CD14-positive monocyte (primary cell): ENCODE data around the gene HDAC8. TPM values are rescaled to one million over a fixed set of nuclear protein-coding genes. Genes with fewer than 3 reads are reported as not detected.

Experiments
- DNase-seq, 3 donors: peaks; one replicate each; pipeline ENCODE4 v3.0.0-alpha.2; 2011 to 2022
- H2AFZ ChIP-seq: 2 replicates; pipeline ENCODE4 v1.6.0; 2012; ENCODE audit warnings: mild to moderate bottlenecking, low read depth, low read length, inconsistent platforms; ENCODE audit not compliant: insufficient read depth, poor library complexity, severe bottlenecking
- H3K27ac ChIP-seq, 2 donors: 1 replicate in 1 of 2; 2 replicates in 1 of 2; pipeline ENCODE4 v1.5.1; 2012 to 2013; ENCODE audit warnings: low read length in 2 of 2, control low read depth in 1 of 2, inconsistent platforms in 1 of 2, low read depth in 1 of 2, mild to moderate bottlenecking in 1 of 2
- H3K27me3 ChIP-seq, 2 donors: one replicate each; pipeline versions ENCODE4 v1.6.0 to v1.6.1; 2011 to 2013; ENCODE audit warnings: low read length in 2 of 2; ENCODE audit not compliant: control insufficient read depth in 2 of 2, insufficient read depth in 2 of 2
- H3K36me3 ChIP-seq, 2 donors: replicated peaks in 1 of 2; 1 replicate in 1 of 2; 2 replicates in 1 of 2; pipeline versions ENCODE4 v1.5.1 to v1.6.1; 2012 to 2013; ENCODE audit warnings: low read length in 2 of 2, control low read depth in 1 of 2, inconsistent platforms in 1 of 2, mild to moderate bottlenecking in 1 of 2; ENCODE audit not compliant: insufficient read depth in 2 of 2, control insufficient read depth in 1 of 2
- H3K4me1 ChIP-seq, 2 donors: 1 replicate in 1 of 2; 2 replicates in 1 of 2; pipeline versions ENCODE4 v1.5.1 to v1.6.1; 2012 to 2013; ENCODE audit warnings: low read length in 2 of 2, control low read depth in 1 of 2, inconsistent platforms in 1 of 2, mild to moderate bottlenecking in 1 of 2, moderate library complexity in 1 of 2; ENCODE audit not compliant: insufficient read depth in 2 of 2, control insufficient read depth in 1 of 2
- H3K4me2 ChIP-seq: replicated peaks from 2 replicates; pipeline ENCODE3; 2012; ENCODE audit warnings: low read length, moderate library complexity, mild to moderate bottlenecking; ENCODE audit not compliant: poor library complexity, severe bottlenecking; ENCODE audit errors: extremely low read depth
- H3K4me3 ChIP-seq, 3 experiments: fragments of 200-600 bp in 1 of 3; sonication (generic) in 1 of 3; replicated peaks in 1 of 3; 1 replicate in 2 of 3; 2 replicates in 1 of 3; pipeline ENCODE4 v1.5.1; 2011 to 2013; ENCODE audit warnings: low read length in 3 of 3, mild to moderate bottlenecking in 3 of 3, control low read depth in 2 of 3, low read depth in 2 of 3, inconsistent platforms in 1 of 3, moderate library complexity in 1 of 3
- H3K79me2 ChIP-seq: 2 replicates; pipeline ENCODE4 v1.6.0; 2012; ENCODE audit warnings: mild to moderate bottlenecking, control low read depth, inconsistent platforms, low read length, moderate library complexity; ENCODE audit not compliant: insufficient read depth
- H3K9ac ChIP-seq: 2 replicates; pipeline ENCODE4 v1.6.0; 2017; ENCODE audit warnings: low read length, mild to moderate bottlenecking; ENCODE audit not compliant: insufficient read depth, poor library complexity, severe bottlenecking
- H3K9me3 ChIP-seq, 2 donors: replicated peaks in 1 of 2; 1 replicate in 1 of 2; 2 replicates in 1 of 2; pipeline versions ENCODE4 v1.5.1 to v1.6.1; 2012 to 2013; ENCODE audit warnings: low read length in 2 of 2, control low read depth in 1 of 2; ENCODE audit not compliant: control insufficient read depth in 1 of 2, insufficient read depth in 1 of 2
- H4K20me1 ChIP-seq: 2 replicates; pipeline ENCODE4 v1.6.0; 2012; ENCODE audit warnings: mild to moderate bottlenecking, low read length, control low read depth, moderate library complexity; ENCODE audit not compliant: insufficient read depth
- H3K27ac Mint-ChIP-seq, 7 donors: one replicate each; pipeline ENCODE4 v1.8.0; 2020; ENCODE audit warnings: mild to moderate bottlenecking in 7 of 7, mixed read lengths in 7 of 7, moderate library complexity in 6 of 7, inconsistent platforms in 2 of 7
- H3K27me3 Mint-ChIP-seq, 3 donors: one replicate each; pipeline ENCODE4 v1.8.0; 2021 to 2022; ENCODE audit warnings: low read depth in 3 of 3, mild to moderate bottlenecking in 3 of 3, mixed read lengths in 3 of 3, moderate library complexity in 3 of 3, inconsistent platforms in 1 of 3
- H3K36me3 Mint-ChIP-seq, 2 donors: one replicate each; pipeline ENCODE4 v1.8.0; 2020; ENCODE audit warnings: mixed read lengths in 2 of 2, inconsistent platforms in 1 of 2, mild to moderate bottlenecking in 1 of 2
- H3K4me1 Mint-ChIP-seq: one replicate; pipeline ENCODE4 v1.8.0; 2020; ENCODE audit warnings: mild to moderate bottlenecking, mixed read lengths
- H3K4me3 Mint-ChIP-seq, 2 donors: one replicate each; pipeline ENCODE4 v1.8.0; 2020; ENCODE audit warnings: mild to moderate bottlenecking in 2 of 2, mixed read lengths in 2 of 2, moderate library complexity in 1 of 2
- H3K9me3 Mint-ChIP-seq, 7 donors: one replicate each; pipeline ENCODE4 v1.8.0; 2020 to 2022; ENCODE audit warnings: mixed read lengths in 7 of 7, mild to moderate bottlenecking in 6 of 7, moderate library complexity in 6 of 7, inconsistent platforms in 2 of 7
- CTCF ChIP-seq: fragments of 200-600 bp; IDR thresholded peaks from one replicate; pipeline ENCODE4 v1.8.0; 2022; ENCODE audit warnings: antibody characterized with exemption, mild to moderate bottlenecking
- WGBS: methylation state at CpG from one replicate; pipeline ENCODE4 v1.1.5; 2013; ENCODE audit warnings: missing lambda C conversion rate; ENCODE audit not compliant: insufficient coverage; 5-methylcytosine and 5-hydroxymethylcytosine counted together
- intact Hi-C, 2 donors: fragments of 100-400 bp; cut with micrococcal nuclease; formaldehyde crosslinking; loops; one replicate each; pipeline versions ENCODE4 v1.15.0 to v1.15.1; 2023
- polyA plus RNA-seq, 3 donors: library from polyadenylated mRNA; depleted of rRNA in 1 of 3; unstranded in 2 of 3; stranded (reverse) in 1 of 3; fragments of 300-500 nt in 2 of 3; fragments of >200 nt in 1 of 3; fragmentation: Illumina TruSeq in 2 of 3; gene quantifications; 1 replicate in 2 of 3; 2 replicates in 1 of 3; pipeline ENCODE4 v1.2.3, GENCODE V29; 2012 to 2021

HDAC8 gene
- polyA plus RNA-seq, 3 donors = 14.3 to 22.9 (median 20.5) TPM

DNA sequence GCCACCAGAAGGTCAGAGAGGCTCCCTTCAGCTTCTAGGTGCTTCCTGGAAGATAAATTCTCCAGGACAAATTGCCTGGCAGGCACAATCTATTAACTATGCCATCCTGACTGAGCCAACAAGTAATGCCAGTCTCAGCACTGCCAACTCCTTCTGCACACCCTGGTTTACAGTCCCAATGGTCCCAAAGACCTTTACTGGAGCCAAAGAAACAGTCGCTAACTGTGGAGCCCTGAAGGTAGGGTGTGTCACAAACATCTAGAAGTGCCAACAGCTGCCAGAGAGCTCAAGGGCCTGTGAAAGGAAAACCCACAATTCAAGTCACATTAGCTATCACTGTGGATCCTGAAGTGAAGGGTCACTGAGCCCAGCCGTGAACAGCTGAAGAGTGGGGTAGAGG, 232.0 kb downstream of the HDAC8 start:
- no peaks in the 10 kb centered on the region for H3K9me3 Mint-ChIP-seq
- intact Hi-C loops = no loop called here
- no CpG with 5 or more reads among the region's 2 CpGs for WGBS

DNA sequence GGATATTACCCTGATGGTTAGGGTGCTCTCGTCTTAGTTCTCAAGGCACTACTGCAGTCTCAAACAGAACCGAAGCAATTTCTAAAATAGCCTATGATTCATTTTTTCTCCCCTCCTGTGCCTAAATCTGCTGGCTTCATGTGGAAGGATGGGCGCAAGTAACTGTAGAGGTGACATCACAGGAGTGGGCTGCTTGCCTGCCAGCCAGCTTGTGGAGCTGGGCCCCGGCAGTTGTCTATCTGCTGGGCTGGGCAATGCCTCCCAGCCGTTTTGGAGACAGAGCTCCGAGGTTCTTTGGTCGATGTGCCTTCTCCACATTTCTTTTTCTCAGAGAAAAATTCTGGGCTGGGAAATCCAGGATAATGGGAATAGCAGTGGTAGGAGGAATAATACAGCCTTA, 232.6 kb downstream of the HDAC8 start:
- no peaks in the 10 kb centered on the region for H3K9me3 Mint-ChIP-seq
- H3K9me3 ChIP-seq = no peaks in the 10 kb centered on the region
- H3K4me3 ChIP-seq = no peak overlapping the region
- no peak for DNase-seq
- H3K27me3 Mint-ChIP-seq = peaks cover 0 to 10% (median 0%) of the 10 kb centered on the region in 3 donors
- H3K9ac ChIP-seq = no peak overlapping the region
- no peak overlapping the region for H3K4me3 Mint-ChIP-seq
- H3K27ac Mint-ChIP-seq = peak overlapping the region in 1 of 7 donors; percentile 9
- peaks cover 0 to 8% of the 10 kb centered on the region in 2 donors for H3K36me3 ChIP-seq
- intact Hi-C loops = no loop called here
- H4K20me1 ChIP-seq = no peaks in the 10 kb centered on the region
- no peak overlapping the region for H2AFZ ChIP-seq
- H3K36me3 Mint-ChIP-seq = peaks cover 3 to 17% of the 10 kb centered on the region in 2 donors
- no peaks in the 10 kb centered on the region for H3K79me2 ChIP-seq
- no peaks in the 10 kb centered on the region for H3K27me3 ChIP-seq
- no CpG with 5 or more reads among the region's 7 CpGs for WGBS
- H3K4me1 Mint-ChIP-seq = no peaks in the 10 kb centered on the region
- no peak overlapping the region for H3K27ac ChIP-seq
- H3K4me2 ChIP-seq = no peak overlapping the region
- no peak for TF ChIP-seq CTCF
- H3K4me1 ChIP-seq = no peaks in the 10 kb centered on the region

More for the DNA sequence above, 232.0 kb downstream of the HDAC8 start:
- Histone ChIP-seq H4K20me1 (no peaks in the 10 kb centered on the region), H3K4me3 (no peak overlapping the region), H2AFZ (no peak overlapping the region), H3K79me2 (no peaks in the 10 kb centered on the region), H3K4me1 (no peaks in the 10 kb centered on the region), H3K9ac (no peak overlapping the region), H3K27me3 (no peaks in the 10 kb centered on the region), H3K36me3 (peaks cover 2 to 8% of the 10 kb centered on the region in 2 donors), H3K9me3 (no peaks in the 10 kb centered on the region), H3K4me2 (no peak overlapping the region), H3K27ac (no peak overlapping the region)
- no peak for TF ChIP-seq CTCF
- DNase-seq = no peak
- Mint-ChIP-seq H3K36me3 (peaks cover 3 to 14% of the 10 kb centered on the region in 2 donors), H3K27ac (no peak overlapping the region), H3K4me3 (no peak overlapping the region), H3K4me1 (no peaks in the 10 kb centered on the region), H3K27me3 (peaks cover 0 to 10% (median 0%) of the 10 kb centered on the region in 3 donors)
